ENCODE results near the gene PSMB2.

The PSMB2 gene

DNA sequence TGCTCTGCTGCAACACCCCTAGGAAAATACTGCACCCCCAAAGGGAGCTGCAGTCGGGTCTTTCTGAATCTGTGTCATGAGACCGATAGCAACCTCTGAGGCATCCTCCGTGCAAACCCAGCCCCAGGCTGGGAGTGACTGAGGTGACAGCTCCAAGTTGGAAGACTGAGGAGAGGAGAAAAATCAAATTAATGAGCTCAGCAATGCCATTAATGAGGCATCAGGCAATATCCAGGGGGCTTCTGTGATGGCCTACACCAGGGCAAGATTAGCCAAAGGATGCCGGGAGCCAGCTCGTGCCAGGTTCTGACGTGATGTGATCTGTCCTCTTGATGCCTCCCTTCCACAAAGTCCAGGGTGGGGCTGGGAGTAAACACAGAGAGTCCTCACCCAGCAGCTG, 30.8 kb upstream of the PSMB2 start:
- ChIA-PET CTCF (interaction anchor here (1.0 kb wide), 1 partner anchor 44 kb away, joined by 3 read pairs; no protein-coding TSS in a partner anchor), POLR2A (no interaction called here)
- no peak for TF ChIP-seq CTBP1 (IDR thresholded peaks at IDR 0.05; ENCODE audit: borderline replicate concordance)
- TF ChIP-seq HDGF (IDR thresholded peaks at IDR 0.05; ENCODE audit: borderline replicate concordance) = no peak
- no peak for TF ChIP-seq FOXK2 (IDR thresholded peaks at IDR 0.05)
- TF ChIP-seq L3MBTL2 (conservative IDR thresholded peaks at IDR 0.05) = no peak
- no peak for TF ChIP-seq TARDBP (IDR thresholded peaks at IDR 0.05)
- no peak for TF ChIP-seq SP1 (IDR thresholded peaks at IDR 0.05)
- TF ChIP-seq FOXM1 (IDR thresholded peaks at IDR 0.05; ENCODE audit: borderline replicate concordance) = no peak
- TF ChIP-seq, protein P1, sequence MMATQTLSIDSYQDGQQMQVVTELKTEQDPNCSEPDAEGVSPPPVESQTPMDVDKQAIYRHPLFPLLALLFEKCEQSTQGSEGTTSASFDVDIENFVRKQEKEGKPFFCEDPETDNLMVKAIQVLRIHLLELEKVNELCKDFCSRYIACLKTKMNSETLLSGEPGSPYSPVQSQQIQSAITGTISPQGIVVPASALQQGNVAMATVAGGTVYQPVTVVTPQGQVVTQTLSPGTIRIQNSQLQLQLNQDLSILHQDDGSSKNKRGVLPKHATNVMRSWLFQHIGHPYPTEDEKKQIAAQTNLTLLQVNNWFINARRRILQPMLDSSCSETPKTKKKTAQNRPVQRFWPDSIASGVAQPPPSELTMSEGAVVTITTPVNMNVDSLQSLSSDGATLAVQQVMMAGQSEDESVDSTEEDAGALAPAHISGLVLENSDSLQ (IDR thresholded peaks at IDR 0.05) = no peak
- TF ChIP-seq BHLHE40 (IDR thresholded peaks at IDR 0.05; ENCODE audit: borderline replicate concordance) = no peak
- no peak for TF ChIP-seq FOXA1 (IDR thresholded peaks at IDR 0.05)
- TF ChIP-seq ELF4 (IDR thresholded peaks at IDR 0.05) = no peak
- TF ChIP-seq LEF1 (IDR thresholded peaks at IDR 0.05; ENCODE audit: borderline replicate concordance) = no peak
- no peak for TF ChIP-seq ARNT (IDR thresholded peaks at IDR 0.05)
- no peak for TF ChIP-seq NFRKB (IDR thresholded peaks at IDR 0.05)
- no peak for TF ChIP-seq ZNF384 (IDR thresholded peaks at IDR 0.05)
- TF ChIP-seq SUZ12 (IDR thresholded peaks at IDR 0.05) = no peak

DNA sequence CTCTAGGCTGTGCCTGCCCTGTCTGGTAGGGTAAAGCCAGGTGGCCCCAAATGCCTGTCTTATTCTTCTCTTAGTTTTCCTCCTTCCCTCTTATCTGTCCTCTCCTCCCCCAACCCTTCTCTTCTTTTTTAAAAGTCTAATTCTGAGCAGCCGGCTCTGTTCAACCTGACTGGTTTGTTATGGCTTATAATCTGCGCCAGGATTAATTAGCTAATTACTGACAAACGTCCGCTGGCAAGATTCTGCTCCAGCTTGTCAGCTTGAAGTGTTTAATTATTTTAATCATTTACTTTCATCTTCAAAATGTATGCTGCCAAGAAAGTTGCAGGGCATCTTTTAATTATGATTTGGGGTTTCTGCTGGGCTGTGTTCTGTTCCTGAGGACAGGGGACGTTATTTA, 27.2 kb upstream of the PSMB2 start:
- no peak for DNase-seq (ENCODE audit: extremely low spot score)
- POLR2A ChIA-PET = no interaction called here
- TF ChIP-seq SUZ12 (IDR thresholded peaks at IDR 0.05) (no peak), FOXK2 (IDR thresholded peaks at IDR 0.05) (no peak), ELF4 (IDR thresholded peaks at IDR 0.05) (no peak), ARNT (IDR thresholded peaks at IDR 0.05) (no peak), FOXM1 (IDR thresholded peaks at IDR 0.05; ENCODE audit: borderline replicate concordance) (no peak), CTBP1 (IDR thresholded peaks at IDR 0.05; ENCODE audit: borderline replicate concordance) (no peak)
- CTCF ChIA-PET = no interaction called here

More for the DNA sequence above, 30.8 kb upstream of the PSMB2 start:
- no peak for DNase-seq (ENCODE audit: extremely low spot score)

DNA sequence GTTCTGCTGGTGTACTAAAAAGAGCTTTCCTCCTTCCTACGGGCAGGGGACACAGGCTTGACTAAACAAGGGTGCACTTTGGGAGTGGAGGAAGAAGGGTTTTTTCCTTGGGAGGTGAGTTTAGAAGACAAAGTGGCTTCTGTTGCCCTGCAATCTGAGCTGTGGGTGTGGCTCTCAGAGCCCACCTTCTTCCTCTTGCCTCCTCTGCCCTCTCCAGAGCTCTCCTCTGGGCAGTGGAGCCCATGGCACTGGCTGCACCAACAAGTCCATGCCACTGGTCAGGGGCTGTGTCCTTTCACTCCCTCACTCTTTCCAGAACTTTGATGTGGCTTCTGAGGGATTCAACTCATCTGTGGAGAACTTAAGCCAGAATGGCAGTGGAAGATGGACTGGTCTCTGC, 25.6 kb upstream of the PSMB2 start:
- ChIA-PET CTCF (no interaction called here), POLR2A (no interaction called here)
- DNase-seq (ENCODE audit: extremely low spot score) = no peak
- TF ChIP-seq HDGF (IDR thresholded peaks at IDR 0.05; ENCODE audit: borderline replicate concordance) = no peak
- TF ChIP-seq LEF1 (IDR thresholded peaks at IDR 0.05; ENCODE audit: borderline replicate concordance) = no peak
- TF ChIP-seq NFRKB (IDR thresholded peaks at IDR 0.05) = no peak
- no peak for TF ChIP-seq TARDBP (IDR thresholded peaks at IDR 0.05)
- no peak for TF ChIP-seq BHLHE40 (IDR thresholded peaks at IDR 0.05; ENCODE audit: borderline replicate concordance)
- TF ChIP-seq ZNF384 (IDR thresholded peaks at IDR 0.05) = no peak
- no peak for TF ChIP-seq CTBP1 (IDR thresholded peaks at IDR 0.05; ENCODE audit: borderline replicate concordance)
- no peak for TF ChIP-seq L3MBTL2 (conservative IDR thresholded peaks at IDR 0.05)
- no peak for TF ChIP-seq ARNT (IDR thresholded peaks at IDR 0.05)
- no peak for TF ChIP-seq FOXA1 (IDR thresholded peaks at IDR 0.05)
- TF ChIP-seq FOXM1 (IDR thresholded peaks at IDR 0.05; ENCODE audit: borderline replicate concordance) = no peak
- no peak for TF ChIP-seq SP1 (IDR thresholded peaks at IDR 0.05)

DNA sequence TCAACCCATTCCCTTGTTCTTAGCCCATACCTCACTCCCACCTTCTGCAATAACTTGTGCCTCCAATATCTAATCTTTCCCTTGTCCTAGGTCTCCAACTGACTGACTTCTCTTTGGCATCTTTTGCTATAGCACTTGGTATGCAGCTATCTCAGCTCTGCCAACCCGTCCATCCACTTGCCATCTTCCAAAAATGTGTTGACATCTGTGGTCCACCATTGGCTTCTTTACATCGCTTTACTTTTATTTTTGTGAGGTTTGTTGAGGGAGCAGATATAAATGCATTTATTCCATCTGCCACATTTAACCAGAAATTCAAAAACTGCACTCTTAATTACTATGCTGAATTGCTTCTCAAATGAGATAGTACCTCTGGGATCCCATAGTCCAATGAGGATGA, 24.9 kb upstream of the PSMB2 start:
- ChIA-PET CTCF (no interaction called here), POLR2A (no interaction called here)
- DNase-seq (ENCODE audit: extremely low spot score) = no peak
- no peak for TF ChIP-seq BHLHE40 (IDR thresholded peaks at IDR 0.05; ENCODE audit: borderline replicate concordance)
- TF ChIP-seq NFRKB (IDR thresholded peaks at IDR 0.05) = no peak
- no peak for TF ChIP-seq ZNF384 (IDR thresholded peaks at IDR 0.05)
- no peak for TF ChIP-seq FOXK2 (IDR thresholded peaks at IDR 0.05)
- no peak for TF ChIP-seq FOXA1 (IDR thresholded peaks at IDR 0.05)
- no peak for TF ChIP-seq L3MBTL2 (conservative IDR thresholded peaks at IDR 0.05)
- no peak for TF ChIP-seq CTBP1 (IDR thresholded peaks at IDR 0.05; ENCODE audit: borderline replicate concordance)
- no peak for TF ChIP-seq SP1 (IDR thresholded peaks at IDR 0.05)
- no peak for TF ChIP-seq FOXM1 (IDR thresholded peaks at IDR 0.05; ENCODE audit: borderline replicate concordance)
- no peak for TF ChIP-seq HDGF (IDR thresholded peaks at IDR 0.05; ENCODE audit: borderline replicate concordance)

DNA sequence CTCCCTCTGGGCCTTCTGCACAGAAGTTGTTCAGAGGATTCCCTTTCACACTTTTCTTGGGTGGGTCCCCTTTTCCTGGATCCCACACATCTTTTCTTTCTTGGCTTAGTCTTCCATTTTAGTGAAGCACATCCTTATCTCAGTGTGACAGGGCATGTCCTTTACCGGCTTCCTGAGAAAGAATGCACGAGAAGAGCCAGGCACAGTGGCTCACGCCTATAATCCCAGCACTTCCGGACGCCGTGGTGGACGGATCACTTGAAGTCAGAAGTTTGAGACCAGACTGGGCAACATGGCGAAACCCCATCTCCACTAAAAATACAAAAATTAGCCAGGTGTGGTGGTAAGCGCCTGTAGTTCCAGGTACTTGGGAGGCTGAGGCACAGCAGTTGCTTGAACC, 22.1 kb upstream of the PSMB2 start:
- ChIA-PET CTCF (no interaction called here), POLR2A (no interaction called here)
- no peak for DNase-seq (ENCODE audit: extremely low spot score)
- no peak for TF ChIP-seq BHLHE40 (IDR thresholded peaks at IDR 0.05; ENCODE audit: borderline replicate concordance)
- no peak for TF ChIP-seq L3MBTL2 (conservative IDR thresholded peaks at IDR 0.05)

DNA sequence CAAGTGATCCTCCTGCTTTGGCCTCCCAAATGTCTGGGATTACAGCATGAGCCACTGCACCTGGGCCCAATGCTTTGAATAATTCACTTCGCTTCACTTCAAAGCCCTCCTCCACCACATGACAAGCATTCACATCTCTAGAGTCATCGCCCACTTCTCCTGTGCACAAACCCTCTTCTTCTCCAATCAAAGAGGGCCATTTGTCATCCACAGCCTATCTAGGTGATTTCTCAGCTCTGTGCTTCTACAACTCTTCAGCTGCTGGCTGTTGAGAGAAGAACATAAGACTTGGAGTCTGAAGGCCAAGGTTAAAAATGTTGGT, 20.1 kb upstream of the PSMB2 start:
- DNase-seq (ENCODE audit: extremely low spot score) = no peak
- ChIA-PET POLR2A (no interaction called here), CTCF (no interaction called here)
- TF ChIP-seq, protein P1 (IDR thresholded peaks at IDR 0.05) = no peak
- TF ChIP-seq LEF1 (IDR thresholded peaks at IDR 0.05; ENCODE audit: borderline replicate concordance) (no peak), ARNT (IDR thresholded peaks at IDR 0.05) (no peak), SP1 (IDR thresholded peaks at IDR 0.05) (no peak), BHLHE40 (IDR thresholded peaks at IDR 0.05; ENCODE audit: borderline replicate concordance) (no peak), ELF4 (IDR thresholded peaks at IDR 0.05) (no peak), FOXA1 (IDR thresholded peaks at IDR 0.05) (no peak), L3MBTL2 (conservative IDR thresholded peaks at IDR 0.05) (no peak), TARDBP (IDR thresholded peaks at IDR 0.05) (no peak), FOXK2 (IDR thresholded peaks at IDR 0.05) (no peak), FOXM1 (IDR thresholded peaks at IDR 0.05; ENCODE audit: borderline replicate concordance) (no peak), HDGF (IDR thresholded peaks at IDR 0.05; ENCODE audit: borderline replicate concordance) (no peak), NFRKB (IDR thresholded peaks at IDR 0.05) (no peak), SUZ12 (IDR thresholded peaks at IDR 0.05) (no peak), ZNF384 (IDR thresholded peaks at IDR 0.05) (no peak), CTBP1 (IDR thresholded peaks at IDR 0.05; ENCODE audit: borderline replicate concordance) (no peak)

All from HEK293T (cell line).